Osteocyte (in vitro differentiated cells): ENCODE measurements around the gene CCDC148. TPM values are rescaled to one million over a fixed set of nuclear protein-coding genes. Genes with fewer than 3 reads are reported as not detected.

Source experiments
- DNase-seq: peaks from one replicate; pipeline ENCODE4 v3.0.0; 2021; ENCODE audit warnings: mixed read lengths; ENCODE audit not compliant: unreplicated experiment; ENCODE audit errors: extremely low spot score
- H3K27ac Mint-ChIP-seq: one replicate; pipeline ENCODE4 v1.8.0; 2021; ENCODE audit warnings: mild to moderate bottlenecking, mixed read lengths; ENCODE audit not compliant: unreplicated experiment
- H3K27me3 Mint-ChIP-seq: one replicate; pipeline ENCODE4 v1.8.0; 2021; ENCODE audit warnings: mixed read lengths; ENCODE audit not compliant: unreplicated experiment
- H3K36me3 Mint-ChIP-seq: one replicate; pipeline ENCODE4 v1.8.0; 2021; ENCODE audit warnings: mixed read lengths; ENCODE audit not compliant: unreplicated experiment
- H3K4me1 Mint-ChIP-seq: one replicate; pipeline ENCODE4 v1.8.0; 2021; ENCODE audit warnings: mixed read lengths; ENCODE audit not compliant: unreplicated experiment
- H3K4me3 Mint-ChIP-seq: one replicate; pipeline ENCODE4 v1.8.0; 2021; ENCODE audit warnings: mild to moderate bottlenecking, moderate library complexity, mixed read lengths; ENCODE audit not compliant: unreplicated experiment
- H3K9me3 Mint-ChIP-seq: one replicate; pipeline ENCODE4 v1.8.0; 2021; ENCODE audit warnings: mixed read lengths; ENCODE audit not compliant: unreplicated experiment
- total RNA-seq: library from RNA; stranded (reverse); gene quantifications from 2 replicates; pipeline ENCODE4 v1.2.1, GENCODE V29; 2021
- TF ChIP-seq, protein P1 (sequence below): fragments of 200-600 bp; sonication (generic); IDR thresholded peaks from 2 replicates; pipeline ENCODE4 v1.5.0; 2021; ENCODE audit warnings: antibody characterized with exemption, mild to moderate bottlenecking, moderate library complexity

Gene CCDC148
- total RNA-seq, 1 donor from 2014 or later, result 2.8 TPM

- no peaks in the 10 kb centered on the region for H3K36me3 Mint-ChIP-seq
- H3K9me3 Mint-ChIP-seq, result no peaks in the 10 kb centered on the region
- TF ChIP-seq, protein P1, sequence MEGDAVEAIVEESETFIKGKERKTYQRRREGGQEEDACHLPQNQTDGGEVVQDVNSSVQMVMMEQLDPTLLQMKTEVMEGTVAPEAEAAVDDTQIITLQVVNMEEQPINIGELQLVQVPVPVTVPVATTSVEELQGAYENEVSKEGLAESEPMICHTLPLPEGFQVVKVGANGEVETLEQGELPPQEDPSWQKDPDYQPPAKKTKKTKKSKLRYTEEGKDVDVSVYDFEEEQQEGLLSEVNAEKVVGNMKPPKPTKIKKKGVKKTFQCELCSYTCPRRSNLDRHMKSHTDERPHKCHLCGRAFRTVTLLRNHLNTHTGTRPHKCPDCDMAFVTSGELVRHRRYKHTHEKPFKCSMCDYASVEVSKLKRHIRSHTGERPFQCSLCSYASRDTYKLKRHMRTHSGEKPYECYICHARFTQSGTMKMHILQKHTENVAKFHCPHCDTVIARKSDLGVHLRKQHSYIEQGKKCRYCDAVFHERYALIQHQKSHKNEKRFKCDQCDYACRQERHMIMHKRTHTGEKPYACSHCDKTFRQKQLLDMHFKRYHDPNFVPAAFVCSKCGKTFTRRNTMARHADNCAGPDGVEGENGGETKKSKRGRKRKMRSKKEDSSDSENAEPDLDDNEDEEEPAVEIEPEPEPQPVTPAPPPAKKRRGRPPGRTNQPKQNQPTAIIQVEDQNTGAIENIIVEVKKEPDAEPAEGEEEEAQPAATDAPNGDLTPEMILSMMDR, result no peak
- H3K27me3 Mint-ChIP-seq, result no peaks in the 10 kb centered on the region
- no peak overlapping the region for H3K4me3 Mint-ChIP-seq
- no peak for DNase-seq
- H3K4me1 Mint-ChIP-seq, result peaks cover 14% of the 10 kb centered on the region
- H3K27ac Mint-ChIP-seq, result no peak overlapping the region
Observed at GRCh38 chr2:158134055-158134454, 322.5 kb downstream of the CCDC148 start.

GRCh38 chr2:158131919-158132566, 324.5 kb downstream of the CCDC148 start:
- Mint-ChIP-seq H3K9me3 (no peaks in the 10 kb centered on the region), H3K36me3 (no peaks in the 10 kb centered on the region), H3K27ac (no peak overlapping the region), H3K27me3 (no peaks in the 10 kb centered on the region), H3K4me1 (peaks cover 14% of the 10 kb centered on the region), H3K4me3 (no peak overlapping the region)
- no peak for DNase-seq
- TF ChIP-seq, protein P1, result no peak

DNA sequence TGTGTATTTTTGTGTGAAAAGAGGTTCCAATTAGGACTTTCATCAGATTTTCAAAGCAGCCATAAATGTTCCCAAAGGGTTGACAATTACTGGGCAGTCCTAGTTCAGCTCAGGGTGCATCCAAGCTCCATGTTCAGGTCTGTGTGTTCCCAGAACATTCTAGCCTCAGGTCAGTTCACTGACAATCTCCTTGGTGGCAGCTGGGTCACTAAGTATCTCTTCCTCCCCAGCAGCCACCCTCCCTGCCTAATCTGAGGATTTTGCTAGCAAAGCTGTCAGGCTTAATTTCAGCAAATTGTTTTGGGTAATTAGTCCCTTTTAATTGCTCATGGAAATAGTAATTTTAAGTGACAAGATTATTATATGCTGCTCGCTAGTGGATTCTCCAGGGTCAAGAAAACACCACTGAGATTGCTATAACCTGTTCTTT, 325.1 kb downstream of the CCDC148 start:
- no peak for DNase-seq
- no peaks in the 10 kb centered on the region for H3K36me3 Mint-ChIP-seq
- no peak overlapping the region for H3K27ac Mint-ChIP-seq
- peaks cover 14% of the 10 kb centered on the region for H3K4me1 Mint-ChIP-seq
- TF ChIP-seq, protein P1, result no peak
- no peaks in the 10 kb centered on the region for H3K9me3 Mint-ChIP-seq
- no peaks in the 10 kb centered on the region for H3K27me3 Mint-ChIP-seq
- no peak overlapping the region for H3K4me3 Mint-ChIP-seq

- no peaks in the 10 kb centered on the region for H3K36me3 Mint-ChIP-seq
- no peak overlapping the region for H3K27ac Mint-ChIP-seq
- no peak for DNase-seq
- TF ChIP-seq, protein P1, result no peak
- H3K4me3 Mint-ChIP-seq, result no peak overlapping the region
- H3K27me3 Mint-ChIP-seq, result peaks cover 3% of the 10 kb centered on the region
- no peaks in the 10 kb centered on the region for H3K9me3 Mint-ChIP-seq
- H3K4me1 Mint-ChIP-seq, result peaks cover 14% of the 10 kb centered on the region
Observed at GRCh38 chr2:158130832-158131473, 325.6 kb downstream of the CCDC148 start.

GRCh38 chr2:158129037-158129436, 327.5 kb downstream of the CCDC148 start:
- DNase-seq, result no peak
- no peaks in the 10 kb centered on the region for H3K36me3 Mint-ChIP-seq
- peaks cover 11% of the 10 kb centered on the region for H3K4me1 Mint-ChIP-seq
- TF ChIP-seq, protein P1, result no peak
- H3K9me3 Mint-ChIP-seq, result no peaks in the 10 kb centered on the region
- H3K27me3 Mint-ChIP-seq, result peaks cover 6% of the 10 kb centered on the region
- no peak overlapping the region for H3K4me3 Mint-ChIP-seq
- H3K27ac Mint-ChIP-seq, result no peak overlapping the region
